ENCODE results near the gene PRDM16. TPM values are rescaled to one million over a fixed set of nuclear protein-coding genes. Genes with fewer than 3 reads are reported as not detected.
A peak's percentile ranks its signal among the peaks of the same experiment; 100 is the strongest.

The PRDM16 gene
- total and polyA plus RNA-seq, 2 of the 13 experiments (the other 11 are each of a cell fraction or from before 2014, with no cell fraction given), result 0.15 to 0.81 TPM

- TF ChIP-seq ZNF609 (CRISPR knock-in tag; IDR thresholded peaks at IDR 0.05; ENCODE audit: borderline replicate concordance) (0 out of 2 replicates have a peak, but pooled peaks have one; percentile 3), ZNF747 (CRISPR knock-in tag; IDR thresholded peaks at IDR 0.05; ENCODE audit: borderline replicate concordance) (no peak), ZNF660 (CRISPR knock-in tag; IDR thresholded peaks at IDR 0.05; ENCODE audit: borderline replicate concordance, low read depth) (no peak), HOXA7 (CRISPR knock-in tag; IDR thresholded peaks at IDR 0.05) (0 out of 2 replicates have a peak, but pooled peaks have one; percentile 67), TGIF2 (CRISPR knock-in tag; IDR thresholded peaks at IDR 0.05) (0 out of 2 replicates have a peak, but pooled peaks have one; percentile 31), ZNF678 (CRISPR knock-in tag; IDR thresholded peaks at IDR 0.05) (peak; percentile 49; the same call in 1 of the 2 replicates), HIC2 (CRISPR knock-in tag; IDR thresholded peaks at IDR 0.05; ENCODE audit: low read depth) (peak; percentile 88), ZNF329 (CRISPR knock-in tag; IDR thresholded peaks at IDR 0.05; ENCODE audit: low read depth) (no peak), TERF1 (CRISPR knock-in tag; IDR thresholded peaks at IDR 0.05) (0 out of 2 replicates have a peak, but pooled peaks have one; percentile 39), HMG20A (CRISPR knock-in tag; IDR thresholded peaks at IDR 0.05; ENCODE audit: borderline replicate concordance) (no peak), RXRB (CRISPR knock-in tag; IDR thresholded peaks at IDR 0.05; ENCODE audit: borderline replicate concordance) (no peak), ZNF549 (CRISPR knock-in tag; IDR thresholded peaks at IDR 0.05) (no peak), DMTF1 (CRISPR knock-in tag; IDR thresholded peaks at IDR 0.05) (0 out of 2 replicates have a peak, but pooled peaks have one; percentile 71), ZNF276 (CRISPR knock-in tag; IDR thresholded peaks at IDR 0.05; ENCODE audit: low read depth) (0 out of 2 replicates have a peak, but pooled peaks have one; percentile 58)
These were observed 267.0 kb downstream of the PRDM16 start (continued) for GRCh38 chr1:3335754-3336640.
